Transverse colon (tissue), 4 donors: Measurements from ENCODE around the gene NEURL1. TPM values are rescaled to one million over a fixed set of nuclear protein-coding genes. Genes with fewer than 3 reads are reported as not detected.
A peak's percentile ranks its signal among the peaks of the same experiment; 100 is the strongest.

Experiments used
- DNase-seq: peaks from one replicate; pipeline ENCODE4 v3.0.0-alpha.2; 2019
- H3K27ac ChIP-seq, 4 donors: fragments of 200-600 bp; sonication (generic); 2 replicates each; pipeline ENCODE4 v1.5.1; 2016 to 2018; ENCODE audit warnings: inconsistent platforms in 4 of 4
- H3K27me3 ChIP-seq: fragments of 200-600 bp; sonication (generic); 2 replicates; pipeline ENCODE4 v1.5.1; 2017; ENCODE audit warnings: inconsistent platforms
- H3K36me3 ChIP-seq, 4 donors: fragments of 200-600 bp; sonication (generic); 2 replicates each; pipeline ENCODE4 v1.5.1; 2017 to 2019; ENCODE audit warnings: inconsistent platforms in 4 of 4
- H3K4me1 ChIP-seq, 4 donors: fragments of 200-600 bp; sonication (generic); 2 replicates each; pipeline ENCODE4 v1.5.1; 2017 to 2020; ENCODE audit warnings: inconsistent platforms in 4 of 4
- H3K4me3 ChIP-seq, 4 donors: fragments of 200-600 bp; sonication (generic); 1 replicate in 1 of 4; 2 replicates in 3 of 4; pipeline versions ENCODE4 v1.5.1 to v1.6.1; 2017 to 2019; ENCODE audit warnings: inconsistent platforms in 4 of 4
- H3K9me3 ChIP-seq, 2 donors: fragments of 200-600 bp; sonication (generic); 2 replicates each; pipeline ENCODE4 v1.5.1; 2017 to 2019; ENCODE audit warnings: inconsistent platforms in 2 of 2
- CTCF ChIP-seq, 5 experiments: fragments of 200-600 bp in 3 of 5; fragments of 450-650 bp in 2 of 5; sonication (generic) in 3 of 5; IDR thresholded peaks; 1 replicate in 2 of 5; 2 replicates in 3 of 5; pipeline ENCODE4 v1.5.1; 2016 to 2017; ENCODE audit warnings: antibody characterized with exemption in 5 of 5, inconsistent platforms in 3 of 5, mild to moderate bottlenecking in 2 of 5, moderate library complexity in 1 of 5
- EP300 ChIP-seq: sonication (generic); formaldehyde crosslinking; IDR thresholded peaks from one replicate; pipeline ENCODE4 v1.6.1; 2017; ENCODE audit warnings: antibody characterized with exemption, low read depth
- POLR2A ChIP-seq: fragments of 450-650 bp; IDR thresholded peaks from one replicate; pipeline ENCODE4 v1.6.1; 2016; ENCODE audit warnings: antibody characterized with exemption, mild to moderate bottlenecking, moderate library complexity
- POLR2AphosphoS5 ChIP-seq, 3 donors: sonication (generic); formaldehyde crosslinking; IDR thresholded peaks; one replicate each; pipeline ENCODE4 v1.6.1; 2016; ENCODE audit warnings: antibody characterized with exemption in 3 of 3
- WGBS, 2 donors: methylation state at CpG; one replicate each; pipeline ENCODE4 v1.1.5; 2018; ENCODE audit warnings: low coverage in 1 of 2; 5-methylcytosine and 5-hydroxymethylcytosine counted together
- in situ Hi-C, 4 donors: fragments of 200-750 bp; cut with MboI; loops; one replicate each; pipeline versions ENCODE4 v1.15.0 to v1.15.1; 2017; ENCODE audit warnings: low sequenced_read_pairs in 3 of 4, low pct_ligation_motif_present in 1 of 4, low pct_unique_long_range_greater_than_20kb in 1 of 4
- intact Hi-C: fragments of 100-400 bp; cut with DNase I; formaldehyde crosslinking; loops from one replicate; pipeline ENCODE4 v1.15.1; 2023; ENCODE audit warnings: low total_unique reads
- total RNA-seq, 4 donors: library from RNA; depleted of rRNA; stranded (reverse); fragments of >200 nt; gene quantifications; one replicate each; pipeline ENCODE4 v1.1.0, GENCODE V29; 2016

NEURL1 gene
- total RNA-seq, 4 donors from 2014 or later = 36.7 to 177 (median 55.8) TPM

- peaks cover 5% of the 10 kb centered on the region for H3K27me3 ChIP-seq
- H3K4me1 ChIP-seq = peaks cover 11 to 29% (median 21%) of the 10 kb centered on the region in 4 donors
- intact Hi-C loops (no loop called here), in situ Hi-C loops (no loop called here)
- DNase-seq = peak; percentile 41
- no peaks in the 10 kb centered on the region for H3K9me3 ChIP-seq
- TF ChIP-seq EP300 (no peak), POLR2A (no peak), CTCF (IDR thresholded peaks at IDR 0.05) (peak; percentile 13 to 37 (median 31)), POLR2AphosphoS5 (IDR thresholded peaks at IDR 0.05) (no peak)
- 11 to 23% methylated on average over 4 to 17 of the region's 17 CpGs for WGBS, 2 donors
- no peaks in the 10 kb centered on the region for H3K36me3 ChIP-seq
- peak overlapping the region; percentile 11 to 44 (median 17) for H3K4me3 ChIP-seq
- H3K27ac ChIP-seq = peak overlapping the region in 2 of 4 donors; percentile 1 to 34
Observed at GRCh38 chr10:103542764-103543616, 49.5 kb downstream of the NEURL1 start.

- Histone ChIP-seq H3K4me1 (peaks cover 11 to 38% (median 23%) of the 10 kb centered on the region in 4 donors), H3K27ac (no peak overlapping the region), H3K4me3 (no peak overlapping the region), H3K9me3 (no peaks in the 10 kb centered on the region), H3K36me3 (no peaks in the 10 kb centered on the region), H3K27me3 (peaks cover 3% of the 10 kb centered on the region)
- 0 to 93% methylated on average over 1 to 9 of the region's 9 CpGs for WGBS, 2 donors
- intact Hi-C loops = no loop called here
- TF ChIP-seq EP300 (no peak), CTCF (IDR thresholded peaks at IDR 0.05) (no peak), POLR2AphosphoS5 (IDR thresholded peaks at IDR 0.05) (no peak), POLR2A (no peak)
- in situ Hi-C loops = no loop called here
- DNase-seq = no peak
Observed at GRCh38 chr10:103543617-103544525, 50.4 kb downstream of the NEURL1 start.

- H3K4me1 ChIP-seq = peaks cover 13 to 47% (median 32%) of the 10 kb centered on the region in 4 donors
- H3K27ac ChIP-seq = peak overlapping the region in 2 of 4 donors; percentile 33 to 55
- in situ Hi-C loops = no loop called here
Observed at GRCh38 chr10:103544657-103545310, 51.3 kb downstream of the NEURL1 start.

More at GRCh38 chr10:103544657-103545310, 51.3 kb downstream of the NEURL1 start:
- TF ChIP-seq POLR2AphosphoS5 (IDR thresholded peaks at IDR 0.05) (no peak), EP300 (no peak), POLR2A (no peak), CTCF (IDR thresholded peaks at IDR 0.05) (no peak)
- no peaks in the 10 kb centered on the region for H3K27me3 ChIP-seq
- H3K9me3 ChIP-seq = no peaks in the 10 kb centered on the region
- DNase-seq = no peak
- H3K4me3 ChIP-seq = no peak overlapping the region
- H3K36me3 ChIP-seq = no peaks in the 10 kb centered on the region
- WGBS, 2 donors = 92 to 100% methylated on average over 1 to 8 of the region's 8 CpGs
- intact Hi-C loops = no loop called here
